GM12892 (cell line): ENCODE measurements around the gene KRTAP3-1.

Source experiments
- POLR2A ChIP-seq: IDR thresholded peaks from 2 replicates; pipeline ENCODE4 v1.6.1; 2011; ENCODE audit warnings: low read depth, low read length, control low read depth
- POLR2AphosphoS5 ChIP-seq: IDR thresholded peaks from 2 replicates; pipeline ENCODE4 v1.6.1; 2011; ENCODE audit warnings: low read depth, low read length, control low read depth
- TAF1 ChIP-seq: IDR thresholded peaks from 2 replicates; pipeline ENCODE4 v1.6.1; 2011; ENCODE audit warnings: low read depth, mild to moderate bottlenecking, control low read depth, low read length, borderline replicate concordance

DNA sequence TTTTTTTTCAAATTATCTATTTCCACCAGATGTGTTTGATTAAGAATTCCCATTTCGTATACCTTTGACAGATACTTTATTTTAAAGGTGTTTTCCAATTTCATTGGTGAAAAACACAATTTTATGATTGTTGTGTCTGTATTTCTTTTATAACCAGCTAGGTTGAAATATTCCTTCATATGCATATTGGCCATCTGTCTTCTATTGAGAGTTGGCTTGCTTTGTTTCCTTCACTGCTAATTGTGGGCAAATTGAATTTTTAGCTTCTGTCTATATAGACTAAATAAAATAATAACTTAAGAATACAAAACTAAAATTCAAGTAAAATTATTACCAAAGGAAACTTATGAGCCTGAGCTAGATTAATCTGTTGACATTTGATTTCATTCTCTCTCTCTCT is 13.8 kb downstream of the KRTAP3-1 start:
- TF ChIP-seq POLR2A = no peak
- no peak for TF ChIP-seq POLR2AphosphoS5
- TF ChIP-seq TAF1 = no peak
